Right lobe of liver (tissue), 4 donors: ENCODE data around the gene NCEH1.

Experiments used
- CTCF ChIP-seq, 4 donors: fragments of 200-600 bp in 3 of 4; fragments of 450-650 bp in 1 of 4; IDR thresholded peaks; one replicate each; pipeline versions ENCODE4 v1.5.1 to v1.8.0; 2016 to 2022; ENCODE audit warnings: antibody characterized with exemption in 4 of 4, mild to moderate bottlenecking in 2 of 4
- POLR2A ChIP-seq: fragments of 450-650 bp; IDR thresholded peaks from one replicate; pipeline ENCODE4 v1.6.1; 2017; ENCODE audit warnings: antibody characterized with exemption, mild to moderate bottlenecking
- donor health status: DM: no; HTN: no; CAD: no.
- donor health status: DM: no; HTN: no; CAD: no.
- donor health status: DM: no; HTN: yes; CAD: no.

- TF ChIP-seq CTCF (IDR thresholded peaks at IDR 0.05) (peak; percentile 80 to 90 (median 86)), POLR2A (peak; percentile 94)
Measured at GRCh38 chr3:172710664-172711453, at the start of gene NCEH1.
